Muscle of back (tissue), 11 donors: Measurements from ENCODE around the gene PLXNA4. TPM values are rescaled to one million over a fixed set of nuclear protein-coding genes. Genes with fewer than 3 reads are reported as not detected.

ENCODE experiments used
- DNase-seq, 3 donors: peaks; one replicate each; pipeline versions ENCODE4 v3.0.0 to v3.0.0-alpha.2; 2013
- polyA plus RNA-seq, 10 donors: library from polyadenylated mRNA; unstranded; fragments of 120-200 nt; gene quantifications; one replicate each; pipeline ENCODE4 v1.2.1, GENCODE V29; 2013; ENCODE audit not compliant: insufficient read length in 10 of 10

PLXNA4 gene
- polyA plus RNA-seq, 10 donors = 2.2 to 8.5 (median 4.0) TPM

DNA sequence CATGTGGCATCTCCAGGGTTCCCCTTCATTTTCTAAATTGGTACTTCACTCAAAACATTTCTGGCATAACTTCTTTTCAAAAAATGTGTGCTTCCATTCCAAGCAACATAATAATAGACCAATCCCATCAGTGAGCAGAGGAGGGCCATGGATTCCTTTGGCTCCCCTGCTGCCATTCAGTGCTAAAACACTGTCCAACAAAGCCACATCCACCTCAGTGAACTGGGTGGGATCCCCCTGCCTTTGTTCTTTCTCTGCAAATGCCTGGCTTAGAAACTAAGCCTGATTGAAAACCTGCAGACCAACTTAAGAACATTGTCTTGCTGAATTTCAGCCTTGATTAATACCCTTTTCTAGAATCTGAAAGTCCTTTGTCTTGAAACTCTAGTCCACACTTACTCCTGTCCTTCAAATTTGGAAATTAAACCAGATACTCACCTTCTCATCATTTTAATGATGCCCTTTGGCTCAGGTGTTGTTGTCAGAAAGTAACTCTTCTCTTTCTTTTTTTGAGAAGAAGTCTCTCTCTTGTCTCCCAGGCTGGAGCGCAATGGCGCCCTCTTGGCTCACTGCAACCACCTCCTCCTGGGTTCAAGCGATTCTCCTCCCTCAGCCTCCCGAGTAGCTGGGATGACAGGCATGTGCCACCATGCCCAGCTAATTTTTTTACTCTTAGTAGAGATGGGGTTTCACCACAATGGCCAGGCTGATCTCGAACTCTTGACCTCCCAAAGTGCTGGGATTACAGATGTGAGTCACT lies 132.3 kb downstream of the PLXNA4 start:
- DNase-seq = no peak

- no peak for DNase-seq
Observed at GRCh38 chr7:132441935-132442334, 134.3 kb downstream of the PLXNA4 start.

DNA sequence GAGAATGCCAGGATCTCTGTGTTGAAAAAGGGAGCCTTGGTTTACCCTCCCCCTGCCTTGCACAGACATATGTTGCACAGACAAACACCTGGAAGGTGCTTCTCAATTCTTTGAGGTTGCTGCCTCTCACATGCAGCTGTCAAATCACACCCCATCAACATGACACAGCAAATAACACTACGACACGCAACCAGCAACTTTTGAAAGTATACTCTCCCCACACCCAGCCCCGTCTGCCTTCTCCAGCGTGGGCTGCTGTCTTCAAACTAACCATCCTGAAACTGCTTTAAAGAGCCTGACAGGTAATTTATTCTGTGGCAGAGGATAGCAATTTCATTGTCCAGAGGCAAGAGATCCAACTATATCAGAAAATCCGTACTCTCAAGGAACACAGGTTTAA lies 136.1 kb downstream of the PLXNA4 start:
- DNase-seq = no peak

DNA sequence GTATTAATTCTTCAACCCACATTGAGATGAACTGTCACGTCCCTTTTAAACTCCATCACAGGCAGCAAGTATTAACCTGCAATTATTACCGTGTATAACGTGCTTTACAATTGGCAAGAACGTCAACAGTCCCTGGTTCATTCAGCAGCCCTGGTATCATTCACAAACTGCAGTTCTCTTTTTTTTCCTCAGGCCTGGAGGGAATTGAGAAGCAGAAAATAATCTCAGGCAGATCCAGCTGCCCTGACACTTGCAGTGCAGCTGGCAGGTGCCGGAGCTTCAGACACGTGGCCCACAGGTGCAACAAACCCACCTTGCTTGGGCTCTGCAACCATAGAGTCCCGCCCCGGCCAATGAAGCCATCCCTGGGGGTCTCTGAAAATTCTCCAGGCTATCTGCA lies 137.3 kb downstream of the PLXNA4 start:
- no peak for DNase-seq

DNA sequence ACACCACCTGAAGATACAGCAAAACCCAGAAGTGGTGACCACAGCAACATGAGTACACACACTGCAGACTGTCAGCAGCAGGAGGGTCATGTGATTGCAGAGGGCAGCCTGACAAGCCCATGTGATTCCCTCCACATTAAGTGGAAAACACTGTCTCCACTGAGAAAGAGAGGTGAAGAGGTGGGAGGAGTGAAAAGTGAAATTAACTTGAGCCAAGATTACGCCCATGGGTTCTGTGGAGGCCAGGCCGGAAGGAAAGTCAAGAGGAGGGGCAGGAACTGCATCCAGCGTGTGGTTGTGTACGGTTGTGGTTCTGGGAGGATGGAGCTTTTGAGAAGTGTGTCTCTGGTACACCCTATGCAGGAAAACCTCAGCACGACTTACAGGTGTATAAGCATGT lies 138.5 kb downstream of the PLXNA4 start:
- DNase-seq = no peak

GRCh38 chr7:132436121-132436520 lies 140.1 kb downstream of the PLXNA4 start:
- no peak for DNase-seq

- peak in 1 of 3 donors; percentile 49 for DNase-seq
Observed at GRCh38 chr7:132435016-132435990, 141.0 kb downstream of the PLXNA4 start.

DNA sequence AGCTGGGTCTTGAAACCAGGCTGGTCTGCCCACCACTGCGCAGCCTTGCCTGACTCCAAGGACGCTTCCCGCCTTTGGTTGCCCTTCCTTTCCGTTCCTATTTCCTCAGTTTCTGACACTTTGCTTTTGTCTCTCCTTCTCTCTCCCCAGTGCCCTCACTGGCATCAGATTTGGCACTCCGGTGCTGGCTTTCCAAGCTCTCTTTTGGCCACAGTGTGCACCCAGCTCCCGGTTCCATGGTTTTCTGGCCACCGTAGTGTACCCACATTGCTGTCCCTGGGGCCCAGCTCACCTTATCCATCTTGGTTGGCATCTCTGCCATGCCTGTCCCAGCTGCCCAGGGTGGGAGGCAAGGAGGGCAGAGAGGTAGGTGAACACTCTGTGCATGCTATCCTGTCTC lies 142.2 kb downstream of the PLXNA4 start:
- DNase-seq = no peak

DNA sequence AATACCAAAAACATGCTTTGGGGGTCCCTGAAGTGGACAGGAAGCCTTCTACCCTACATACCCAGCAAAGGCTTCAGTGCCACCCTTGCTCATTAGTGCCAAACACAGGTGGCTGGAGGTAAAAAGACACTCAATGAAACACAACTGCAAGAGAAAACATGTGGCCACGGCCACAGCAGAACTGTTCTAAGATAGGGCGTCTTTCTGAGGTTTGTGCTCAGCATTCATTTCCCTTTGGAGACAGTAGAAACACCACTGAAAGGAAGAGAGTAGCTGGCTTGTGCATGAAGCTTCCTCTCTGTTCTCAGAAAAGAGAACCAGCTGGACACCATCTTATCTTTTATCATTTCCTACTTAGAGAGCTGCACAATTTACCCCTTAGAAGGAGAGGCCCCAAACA lies 143.0 kb downstream of the PLXNA4 start:
- DNase-seq = no peak

DNA sequence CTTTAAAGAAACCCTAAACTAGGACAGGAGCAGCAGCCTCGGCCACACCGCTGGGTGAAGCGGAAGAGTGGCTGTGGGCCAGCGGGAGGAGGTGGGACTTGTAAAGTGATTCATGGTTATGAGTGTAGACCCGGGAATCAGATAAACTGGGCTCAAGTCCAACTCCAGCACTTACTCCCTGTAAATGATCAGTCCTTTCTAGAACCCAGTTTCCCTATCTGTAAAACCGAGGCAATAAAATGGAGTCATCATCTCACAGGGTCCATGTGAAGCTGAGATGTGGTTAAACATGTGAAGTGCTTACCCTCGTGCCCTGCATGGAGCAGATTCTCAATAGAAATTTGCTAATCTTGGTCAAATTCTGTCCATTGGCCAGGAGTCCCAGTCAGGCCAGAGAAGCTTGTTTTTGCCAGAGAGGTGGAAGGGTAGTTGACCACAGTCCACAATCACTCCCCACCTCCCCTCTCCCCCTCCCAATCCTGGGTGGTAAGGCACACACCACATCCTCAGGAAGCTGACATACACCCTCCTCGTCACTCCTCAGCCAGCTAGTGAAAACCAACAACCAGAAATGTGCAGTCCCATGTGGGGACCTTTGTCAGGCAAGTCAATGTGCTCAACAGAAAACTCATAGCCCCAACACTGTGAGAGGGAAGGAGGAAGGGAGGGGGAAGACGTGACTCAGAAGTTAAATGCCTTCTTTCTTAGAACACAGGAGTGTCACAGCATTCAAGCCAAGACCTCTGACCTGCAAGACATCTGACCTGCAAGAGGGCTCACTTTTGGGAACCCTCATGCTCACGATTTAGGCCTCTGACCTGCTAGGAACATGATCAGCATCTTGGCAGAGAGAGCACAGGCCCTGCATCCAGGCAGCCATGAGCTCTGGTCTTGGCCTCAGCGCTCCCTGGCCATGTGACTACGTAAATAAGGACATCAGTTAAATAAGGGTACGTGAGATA lies 145.1 kb downstream of the PLXNA4 start:
- peak in 2 of 3 donors; percentile 31 to 83 for DNase-seq

GRCh38 chr7:132430041-132430855 lies 146.0 kb downstream of the PLXNA4 start:
- DNase-seq = peak in 1 of 3 donors; percentile 21

- no peak for DNase-seq
Observed at GRCh38 chr7:132429181-132429580, 147.1 kb downstream of the PLXNA4 start.

DNA sequence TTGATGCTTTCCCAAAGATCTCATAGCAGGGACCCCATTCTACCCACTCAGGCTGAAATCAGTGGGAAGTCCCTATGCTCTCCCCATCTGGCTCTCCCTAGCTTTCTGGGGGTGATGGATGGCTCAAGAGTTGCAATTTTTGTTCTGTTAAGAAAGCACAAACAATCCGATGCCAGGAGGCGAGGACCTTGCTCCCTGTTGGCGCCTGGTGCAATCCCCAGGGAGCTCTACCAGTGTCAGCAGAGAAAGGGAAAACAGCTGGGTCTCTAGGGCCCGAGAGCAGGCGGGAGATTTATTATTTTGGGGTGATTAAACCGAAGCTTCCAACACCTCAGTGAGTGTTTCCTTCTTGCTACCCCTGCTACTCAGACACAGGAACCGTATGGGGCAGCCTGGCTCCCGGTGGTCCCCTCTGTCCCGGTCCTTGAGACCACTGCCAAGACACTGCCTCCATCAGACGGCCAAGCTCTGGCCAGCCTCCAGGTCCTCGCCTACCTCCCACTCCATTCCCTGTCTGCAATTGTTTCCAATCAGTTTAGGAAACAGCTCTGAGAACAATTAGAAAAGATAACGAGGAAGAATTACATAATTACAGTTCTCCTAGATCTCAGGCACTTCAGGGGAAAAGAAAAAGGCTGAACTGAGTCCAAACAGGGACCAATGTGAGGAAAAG lies 147.9 kb downstream of the PLXNA4 start:
- no peak for DNase-seq

GRCh38 chr7:132425942-132426341 lies 150.3 kb downstream of the PLXNA4 start:
- DNase-seq = no peak

DNA sequence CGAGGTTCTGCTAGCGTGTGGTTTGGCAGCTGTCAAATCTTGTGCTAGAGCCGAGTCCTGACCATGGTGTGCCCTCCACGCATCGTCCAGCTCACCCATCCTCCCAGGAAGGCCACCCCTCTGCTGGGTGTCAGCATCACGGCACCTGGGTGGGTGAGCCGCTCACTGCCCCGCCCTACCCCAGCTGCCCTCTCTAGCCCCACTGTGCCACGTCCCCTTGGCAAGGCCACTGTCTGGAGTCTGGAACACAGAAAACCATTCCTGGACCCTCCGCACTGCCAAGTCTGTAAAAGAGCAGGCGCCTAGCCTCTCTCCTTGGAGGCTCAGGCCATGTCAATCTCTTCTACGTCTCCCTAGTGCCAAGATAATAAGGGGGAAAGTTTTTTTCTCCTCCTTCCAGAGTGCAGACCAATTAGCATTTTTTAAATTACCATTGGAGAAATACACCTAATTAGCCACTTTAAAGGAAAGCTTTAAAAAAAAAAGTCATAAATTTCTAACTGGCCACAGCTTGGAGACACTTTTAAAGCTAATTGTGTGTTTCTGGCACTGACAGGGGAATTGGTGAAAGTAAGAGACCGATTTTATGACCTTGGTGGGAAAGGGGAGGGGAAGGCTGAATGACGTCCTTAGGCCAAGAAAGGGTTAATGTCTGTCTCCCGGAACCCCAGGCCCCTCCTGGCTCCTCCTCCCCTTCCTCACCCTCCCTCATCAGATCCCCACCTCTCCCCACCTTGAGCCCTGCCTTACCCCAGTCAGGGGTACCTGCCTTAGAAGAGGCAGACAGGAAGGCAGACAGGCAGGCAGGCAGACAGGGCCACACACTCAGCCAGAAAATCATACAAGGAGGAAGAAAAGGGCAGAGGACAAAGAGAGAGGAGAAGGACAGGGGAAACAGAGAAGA lies 151.2 kb downstream of the PLXNA4 start:
- no peak for DNase-seq

DNA sequence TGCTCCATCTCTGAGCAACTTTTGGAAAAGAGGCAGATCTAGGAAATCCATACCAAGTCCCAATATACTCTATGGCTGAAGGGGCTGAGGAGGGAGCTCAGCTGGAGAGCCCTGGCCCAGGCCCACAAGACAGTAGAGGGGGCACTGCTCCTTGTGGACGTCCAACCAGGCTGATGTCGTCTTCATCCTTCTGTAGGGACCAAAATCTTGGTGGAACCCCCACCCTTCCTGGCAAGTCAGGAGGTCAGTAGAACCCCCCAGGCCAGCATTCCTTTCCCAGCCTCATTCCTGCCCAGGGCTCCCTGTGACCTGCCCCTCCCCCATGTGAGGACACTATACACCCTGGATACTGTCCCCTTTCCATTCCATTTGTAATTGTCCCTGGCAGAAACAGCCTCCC lies 152.0 kb downstream of the PLXNA4 start:
- no peak for DNase-seq

DNA sequence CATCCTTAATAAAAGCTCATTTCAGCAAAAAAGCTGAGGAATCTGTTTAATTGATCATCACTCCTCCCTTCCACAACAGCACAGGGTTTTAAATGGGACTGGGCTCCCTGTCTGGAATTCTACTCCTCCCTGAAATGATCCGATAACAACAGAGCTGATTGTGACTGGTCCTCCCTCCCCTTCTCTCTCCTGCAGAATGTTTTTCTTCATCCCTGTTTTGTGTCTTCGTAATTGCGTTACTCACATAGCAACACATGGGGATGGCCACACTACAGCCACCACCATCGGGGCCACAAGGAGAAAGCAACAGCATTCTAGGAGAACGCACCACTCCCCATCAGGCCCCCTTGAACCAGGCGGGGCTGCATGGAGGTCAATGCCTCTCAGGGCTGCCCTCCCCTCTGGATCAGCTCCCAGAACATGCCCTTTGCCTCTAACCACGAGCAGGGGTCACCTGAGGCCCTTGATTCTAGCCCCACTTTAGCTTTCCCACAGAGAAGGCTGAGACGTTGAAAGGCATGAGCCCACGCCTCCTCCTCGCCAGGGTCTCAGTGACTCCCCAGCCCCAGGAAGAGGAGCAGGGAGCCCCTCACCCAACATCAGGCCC lies 152.6 kb downstream of the PLXNA4 start:
- no peak for DNase-seq

- peak in 2 of 3 donors; percentile 38 to 61 for DNase-seq
Observed at GRCh38 chr7:132422502-132423111, 153.7 kb downstream of the PLXNA4 start.
